AG04450 (cell line): Measurements from ENCODE around the gene SS18. TPM values are rescaled to one million over a fixed set of nuclear protein-coding genes. Genes with fewer than 3 reads are reported as not detected.

Source experiments
- CTCF ChIA-PET: fragments of 300-600, 350-600 bp; formaldehyde crosslinking; extraction: SDS; loops from one replicate; lab custom pipeline; 2022; ENCODE audit warnings: antibody characterized with exemption, inconsistent platforms; lab: Charles Lee
- POLR2A ChIA-PET: fragments of 350-600 bp; formaldehyde crosslinking; extraction: SDS; loops from one replicate; lab custom pipeline; 2021; ENCODE audit warnings: antibody characterized with exemption, inconsistent platforms; lab: Yijun Ruan, JAX
- DNase-seq: peaks from one replicate; pipeline ENCODE4 v3.0.0-alpha.2; 2011; ENCODE audit warnings: low read depth, low spot score
- H3K27ac ChIP-seq: one replicate; pipeline ENCODE4 v1.5.1; 2012; ENCODE audit warnings: low read depth, low read length, control low read depth
- H3K27me3 ChIP-seq: one replicate; pipeline ENCODE4 v1.6.0; 2012; ENCODE audit warnings: low read length; ENCODE audit not compliant: control insufficient read depth, insufficient read depth
- H3K4me3 ChIP-seq: 2 replicates; pipeline ENCODE4 v1.5.1; 2011; ENCODE audit warnings: mild to moderate bottlenecking, low read depth, low read length, control low read depth
- H3K9me3 ChIP-seq: 2 replicates; pipeline ENCODE4 v1.5.1; 2012; ENCODE audit warnings: low read length; ENCODE audit not compliant: control insufficient read depth, insufficient read depth
- CTCF ChIP-seq: IDR thresholded peaks from 2 replicates; pipeline ENCODE4 v1.5.1; 2011; ENCODE audit warnings: low read depth, low read length, control low read depth, inconsistent platforms
- polyA plus RNA-seq: library from polyadenylated mRNA; depleted of rRNA; stranded (reverse); fragments of >200 nt; gene quantifications from 2 replicates; pipeline ENCODE4 v1.2.3, GENCODE V29; 2011

Gene SS18
- polyA plus RNA-seq, 1 experiment, result 126 TPM

GRCh38 chr18:26056291-26056690, 34.1 kb downstream of the SS18 start:
- DNase-seq, result peak; percentile 4
- CTCF ChIA-PET, result interaction anchor here (0.7 kb wide), 1 partner anchor 267 kb away, joined by 4 read pairs; no protein-coding TSS in a partner anchor
- H3K27ac ChIP-seq, result no peak overlapping the region
- no peaks in the 10 kb centered on the region for H3K9me3 ChIP-seq
- no peak overlapping the region for H3K4me3 ChIP-seq
- no peak for TF ChIP-seq CTCF
- H3K27me3 ChIP-seq, result no peaks in the 10 kb centered on the region
- POLR2A ChIA-PET, result no interaction called here

GRCh38 chr18:26052505-26052904, 37.9 kb downstream of the SS18 start:
- ChIA-PET POLR2A (interaction anchor here (0.7 kb wide), 1 partner anchor 257 kb away, joined by 5 read pairs; no protein-coding TSS in a partner anchor), CTCF (no interaction called here)
- Histone ChIP-seq H3K9me3 (no peaks in the 10 kb centered on the region), H3K27me3 (no peaks in the 10 kb centered on the region), H3K27ac (no peak overlapping the region), H3K4me3 (no peak overlapping the region)
- no peak for TF ChIP-seq CTCF
- DNase-seq, result no peak

GRCh38 chr18:26051843-26052242, 38.6 kb downstream of the SS18 start:
- TF ChIP-seq CTCF, result no peak
- CTCF ChIA-PET, result no interaction called here
- no peak for DNase-seq
- POLR2A ChIA-PET, result interaction anchor here (0.7 kb wide), 1 partner anchor 257 kb away, joined by 5 read pairs; no protein-coding TSS in a partner anchor
- Histone ChIP-seq H3K9me3 (no peaks in the 10 kb centered on the region), H3K27ac (no peak overlapping the region), H3K4me3 (no peak overlapping the region), H3K27me3 (no peaks in the 10 kb centered on the region)

GRCh38 chr18:26046419-26047077, 43.9 kb downstream of the SS18 start:
- H3K9me3 ChIP-seq, result no peaks in the 10 kb centered on the region
- ChIA-PET CTCF (no interaction called here), POLR2A (interaction anchor here (0.8 kb wide), 1 partner anchor 61 kb away, joined by 4 read pairs; no protein-coding TSS in a partner anchor)
- H3K27me3 ChIP-seq, result no peaks in the 10 kb centered on the region
- no peak for DNase-seq
- H3K4me3 ChIP-seq, result no peak overlapping the region
- no peak for TF ChIP-seq CTCF
- no peak overlapping the region for H3K27ac ChIP-seq

GRCh38 chr18:26044807-26045206, 45.6 kb downstream of the SS18 start:
- TF ChIP-seq CTCF, result no peak
- no peak for DNase-seq
- Histone ChIP-seq H3K4me3 (no peak overlapping the region), H3K27me3 (no peaks in the 10 kb centered on the region), H3K9me3 (no peaks in the 10 kb centered on the region), H3K27ac (no peak overlapping the region)
- ChIA-PET CTCF (no interaction called here), POLR2A (no interaction called here)
